HL-60 (cell line): Measurements from ENCODE around the gene TALDO1.

Source experiments
- SPI1 ChIP-seq: IDR thresholded peaks from 2 replicates; pipeline ENCODE4 v1.6.1; 2012; ENCODE audit warnings: low read depth, mild to moderate bottlenecking, borderline replicate concordance
- TF ChIP-seq, protein P1 (sequence below): IDR thresholded peaks from one replicate; pipeline ENCODE4 v1.5.1; 2011; ENCODE audit warnings: low read length, control low read depth, inconsistent platforms; ENCODE audit not compliant: insufficient read depth

DNA sequence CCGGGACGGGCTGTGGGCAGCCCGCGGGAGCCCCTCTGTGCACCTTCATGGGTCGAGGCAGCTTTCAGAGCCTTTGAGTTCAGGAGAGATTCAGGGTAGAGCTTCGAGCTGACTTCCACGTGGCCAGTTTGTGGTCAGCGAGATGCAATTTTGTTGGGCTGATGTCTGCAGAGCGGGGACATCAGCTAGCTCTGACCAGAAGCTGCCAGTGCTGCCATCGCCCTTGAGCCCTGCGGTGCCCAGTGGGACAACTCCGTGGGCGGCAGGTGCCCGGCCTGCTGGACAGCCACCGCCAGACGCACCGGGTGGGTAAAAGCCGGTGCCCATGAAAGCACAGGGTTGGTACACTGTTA is 719 bp downstream of the TALDO1 start:
- TF ChIP-seq, protein P1, sequence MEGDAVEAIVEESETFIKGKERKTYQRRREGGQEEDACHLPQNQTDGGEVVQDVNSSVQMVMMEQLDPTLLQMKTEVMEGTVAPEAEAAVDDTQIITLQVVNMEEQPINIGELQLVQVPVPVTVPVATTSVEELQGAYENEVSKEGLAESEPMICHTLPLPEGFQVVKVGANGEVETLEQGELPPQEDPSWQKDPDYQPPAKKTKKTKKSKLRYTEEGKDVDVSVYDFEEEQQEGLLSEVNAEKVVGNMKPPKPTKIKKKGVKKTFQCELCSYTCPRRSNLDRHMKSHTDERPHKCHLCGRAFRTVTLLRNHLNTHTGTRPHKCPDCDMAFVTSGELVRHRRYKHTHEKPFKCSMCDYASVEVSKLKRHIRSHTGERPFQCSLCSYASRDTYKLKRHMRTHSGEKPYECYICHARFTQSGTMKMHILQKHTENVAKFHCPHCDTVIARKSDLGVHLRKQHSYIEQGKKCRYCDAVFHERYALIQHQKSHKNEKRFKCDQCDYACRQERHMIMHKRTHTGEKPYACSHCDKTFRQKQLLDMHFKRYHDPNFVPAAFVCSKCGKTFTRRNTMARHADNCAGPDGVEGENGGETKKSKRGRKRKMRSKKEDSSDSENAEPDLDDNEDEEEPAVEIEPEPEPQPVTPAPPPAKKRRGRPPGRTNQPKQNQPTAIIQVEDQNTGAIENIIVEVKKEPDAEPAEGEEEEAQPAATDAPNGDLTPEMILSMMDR: no peak
- no peak for TF ChIP-seq SPI1
